Uterus (tissue), 2 donors: ENCODE results near the gene POU2F3.
A peak's percentile ranks its signal among the peaks of the same experiment; 100 is the strongest.

Experiments used
- POLR2A ChIP-seq, 2 donors: fragments of 450-650 bp; IDR thresholded peaks; one replicate each; pipeline ENCODE4 v1.6.1; 2016; ENCODE audit warnings: antibody characterized with exemption in 2 of 2, mild to moderate bottlenecking in 1 of 2, moderate library complexity in 1 of 2
- TF ChIP-seq, protein P1 (sequence below), 4 experiments: fragments of 200-600 bp in 2 of 4; fragments of 450-650 bp in 2 of 4; sonication (generic) in 2 of 4; IDR thresholded peaks; one replicate each; pipeline ENCODE4 v1.5.1; 2016 to 2019; ENCODE audit warnings: antibody characterized with exemption in 4 of 4, mild to moderate bottlenecking in 2 of 4, moderate library complexity in 1 of 4

DNA sequence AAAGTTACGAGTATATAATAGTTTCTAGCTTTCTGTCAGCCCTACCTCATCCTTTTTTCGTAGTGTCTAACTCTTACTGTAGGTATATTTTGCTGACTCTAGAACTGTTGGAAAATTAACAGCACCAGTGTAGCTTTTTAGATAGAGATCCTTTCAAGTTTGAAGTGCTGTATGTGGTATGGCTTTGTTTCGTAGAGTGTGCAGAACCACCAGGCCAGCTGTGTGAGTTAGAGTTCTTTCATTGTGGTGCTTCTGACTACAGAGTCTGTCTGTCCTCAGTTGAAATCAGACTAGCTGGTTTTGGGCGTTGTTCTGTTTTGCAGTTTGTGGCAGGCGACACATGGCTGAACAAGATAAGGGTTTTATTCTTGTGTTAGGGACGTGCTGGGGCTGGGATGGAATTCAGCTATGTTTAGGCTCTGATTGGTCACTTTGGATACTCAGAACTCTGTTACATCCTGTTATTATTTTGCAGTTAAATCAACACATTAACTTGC lies 99.5 kb downstream of the POU2F3 start:
- TF ChIP-seq, protein P1, sequence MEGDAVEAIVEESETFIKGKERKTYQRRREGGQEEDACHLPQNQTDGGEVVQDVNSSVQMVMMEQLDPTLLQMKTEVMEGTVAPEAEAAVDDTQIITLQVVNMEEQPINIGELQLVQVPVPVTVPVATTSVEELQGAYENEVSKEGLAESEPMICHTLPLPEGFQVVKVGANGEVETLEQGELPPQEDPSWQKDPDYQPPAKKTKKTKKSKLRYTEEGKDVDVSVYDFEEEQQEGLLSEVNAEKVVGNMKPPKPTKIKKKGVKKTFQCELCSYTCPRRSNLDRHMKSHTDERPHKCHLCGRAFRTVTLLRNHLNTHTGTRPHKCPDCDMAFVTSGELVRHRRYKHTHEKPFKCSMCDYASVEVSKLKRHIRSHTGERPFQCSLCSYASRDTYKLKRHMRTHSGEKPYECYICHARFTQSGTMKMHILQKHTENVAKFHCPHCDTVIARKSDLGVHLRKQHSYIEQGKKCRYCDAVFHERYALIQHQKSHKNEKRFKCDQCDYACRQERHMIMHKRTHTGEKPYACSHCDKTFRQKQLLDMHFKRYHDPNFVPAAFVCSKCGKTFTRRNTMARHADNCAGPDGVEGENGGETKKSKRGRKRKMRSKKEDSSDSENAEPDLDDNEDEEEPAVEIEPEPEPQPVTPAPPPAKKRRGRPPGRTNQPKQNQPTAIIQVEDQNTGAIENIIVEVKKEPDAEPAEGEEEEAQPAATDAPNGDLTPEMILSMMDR (IDR thresholded peaks at IDR 0.05) = no peak
- TF ChIP-seq POLR2A (IDR thresholded peaks at IDR 0.05) = peak in 1 of 2 donors; percentile 14
